HG03025 (cell line): ENCODE results near the gene KIF5B.
"Not testable (repeated sequence)": the region's sequence is repeated elsewhere in the genome, so short reads cannot be mapped to it uniquely, and the experiment has no call there.

Source experiments
- ATAC-seq: cut with Tn5 transposase; IDR thresholded peaks from one replicate; pipeline ENCODE4 v1.9.1; 2021; ENCODE audit warnings: mild to moderate bottlenecking, moderate library complexity; ENCODE audit not compliant: unreplicated experiment, low FRiP score

KIF5B gene

DNA sequence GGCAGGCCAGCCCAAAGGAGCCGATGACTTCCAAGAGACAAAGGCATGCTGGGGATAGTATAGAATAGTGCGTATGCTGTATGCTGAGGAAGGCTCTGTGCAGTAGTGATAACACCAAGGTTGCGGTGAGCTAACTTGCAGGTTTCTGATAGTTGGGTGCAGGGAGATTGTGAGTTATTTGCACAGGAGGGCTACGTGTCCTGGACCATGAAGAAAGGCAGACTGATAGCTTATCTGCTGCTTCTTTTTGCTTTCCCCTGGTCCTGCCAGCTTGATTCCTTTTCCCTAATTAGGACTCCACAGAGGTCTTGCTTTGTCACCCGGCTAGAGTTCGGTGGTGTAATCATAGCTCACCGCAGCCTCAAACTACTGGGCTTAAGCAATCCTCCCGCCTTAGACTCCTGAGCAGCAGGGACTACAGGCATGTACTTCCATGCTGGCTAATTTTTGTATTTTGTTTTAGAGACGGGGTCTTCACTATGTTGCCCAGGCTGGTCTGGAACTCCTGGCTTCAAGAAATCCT, 83.6 kb downstream of the KIF5B start:
- no peak for ATAC-seq

- not testable (repeated sequence) for ATAC-seq
Measured at GRCh38 chr10:31969847-31970246, 86.4 kb downstream of the KIF5B start.

- no peak for ATAC-seq
Measured at GRCh38 chr10:31963589-31963980, 92.6 kb downstream of the KIF5B start.

DNA sequence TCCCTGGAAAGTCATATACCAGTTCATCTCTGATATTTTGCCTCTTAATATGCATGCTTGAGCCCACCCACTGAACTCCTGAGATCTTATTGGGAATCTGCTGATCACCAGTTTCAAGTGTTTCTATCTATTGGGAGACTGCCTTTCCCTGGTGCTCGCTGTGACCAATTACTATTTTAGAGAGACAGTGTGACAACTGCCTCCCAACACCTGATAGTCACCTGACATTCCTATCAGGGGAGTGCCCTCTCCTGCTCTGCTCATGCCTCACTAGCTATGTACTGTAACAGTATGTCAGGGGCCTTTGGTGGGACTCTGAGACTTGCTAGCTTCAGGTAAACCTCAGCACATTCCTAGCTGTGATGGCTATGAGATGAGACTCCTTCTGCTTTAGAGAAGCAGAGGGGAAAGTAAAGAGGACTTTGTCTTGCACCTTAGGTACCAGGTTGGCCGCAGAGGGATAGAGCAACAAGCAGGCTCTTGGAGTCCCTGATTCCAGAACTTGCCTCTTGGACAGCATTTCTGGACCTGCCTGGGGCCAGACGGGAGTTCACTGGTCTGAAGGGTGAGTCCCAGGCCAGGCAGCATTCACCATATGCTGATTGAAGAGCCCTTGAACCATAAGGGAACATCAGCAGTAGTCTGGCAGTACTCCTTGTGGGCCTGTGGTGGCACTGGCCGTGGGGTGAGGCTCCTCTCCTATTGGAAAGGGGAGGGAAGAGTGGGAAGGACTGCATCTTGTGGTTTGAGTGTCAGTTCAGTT, 93.2 kb downstream of the KIF5B start:
- no peak for ATAC-seq

DNA sequence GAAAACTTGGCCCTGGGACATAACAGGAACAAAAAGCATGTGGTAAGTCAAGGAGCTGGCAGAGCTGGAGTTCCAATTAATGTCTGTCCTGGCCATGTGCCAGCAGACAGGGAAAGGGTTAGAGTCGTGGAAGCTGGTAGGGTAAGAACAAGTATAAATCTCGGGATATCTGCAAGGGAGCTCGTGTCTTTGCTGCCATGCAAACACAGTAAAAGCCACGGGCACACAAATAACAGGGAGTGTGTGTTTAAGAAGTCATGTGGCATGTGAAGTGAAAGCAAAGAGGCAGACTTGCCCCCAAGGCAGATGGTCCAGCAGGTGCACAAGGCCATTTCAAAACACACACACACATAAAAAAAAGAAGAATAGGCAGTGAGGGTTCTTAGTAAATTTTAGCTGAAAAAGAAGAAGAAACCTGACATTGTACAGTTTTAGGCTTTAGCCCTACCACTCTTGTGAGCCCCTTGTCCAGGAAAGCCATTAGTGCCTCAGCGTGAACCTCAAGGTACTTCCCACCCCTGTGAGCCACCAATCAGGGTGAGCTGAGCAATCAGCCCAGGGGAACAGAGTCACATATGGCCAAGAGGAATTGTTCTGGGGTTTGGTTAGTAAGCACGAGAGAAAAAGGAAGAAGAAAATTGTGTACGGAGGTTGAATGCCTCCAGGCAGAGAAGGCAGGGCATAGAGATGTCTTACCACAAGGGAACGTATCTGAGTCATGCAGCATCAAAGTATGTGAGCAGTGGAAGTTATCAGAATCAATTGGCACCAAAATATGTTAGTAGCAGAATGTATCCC, 94.7 kb downstream of the KIF5B start:
- ATAC-seq, result no peak

GRCh38 chr10:31959461-31960173, 96.6 kb downstream of the KIF5B start:
- ATAC-seq, result no peak
